SK-N-SH (cell line): Measurements from ENCODE around the gene KCTD11.

ENCODE experiments used
- CHD2 ChIP-seq: fragments of 150-350 bp; IDR thresholded peaks from 2 replicates; pipeline ENCODE4 v1.6.1; 2018; ENCODE audit warnings: low read length; ENCODE audit not compliant: partially characterized antibody
- CTCF ChIP-seq: fragments of 200-600 bp; sonication (generic); IDR thresholded peaks from 2 replicates; pipeline ENCODE4 v1.6.1; 2017; ENCODE audit warnings: antibody characterized with exemption, mild to moderate bottlenecking, moderate library complexity
- EZH2phosphoT487 ChIP-seq: fragments of 200-600 bp; sonication (generic); IDR thresholded peaks from 2 replicates; pipeline ENCODE4 v1.6.1; 2017; ENCODE audit warnings: low read depth, mixed run types, mild to moderate bottlenecking, antibody characterized with exemption, moderate library complexity, borderline replicate concordance
- MAX ChIP-seq: IDR thresholded peaks from 2 replicates; pipeline ENCODE4 v1.4.0; 2012; ENCODE audit warnings: low read depth
- POLR2AphosphoS5 ChIP-seq: IDR thresholded peaks from 2 replicates; pipeline ENCODE4 v1.6.1; 2012; ENCODE audit warnings: low read depth, low read length
- RCOR1 ChIP-seq: fragments of 150-350 bp; IDR thresholded peaks from 2 replicates; pipeline ENCODE4 v1.6.1; 2017; ENCODE audit warnings: antibody characterized with exemption, low read length
- SMC3 ChIP-seq: IDR thresholded peaks from 2 replicates; pipeline ENCODE4 v1.6.1; 2012; ENCODE audit warnings: low read depth, low read length, improper control_type of control experiment
- ZBTB33 ChIP-seq: IDR thresholded peaks from 2 replicates; pipeline ENCODE4 v1.4.0; 2012; ENCODE audit warnings: low read depth, borderline replicate concordance

GRCh38 chr17:7343250-7343649 is 8.7 kb upstream of the KCTD11 start:
- TF ChIP-seq RCOR1 (no peak), ZBTB33 (no peak), POLR2AphosphoS5 (no peak), MAX (no peak), CTCF (no peak), EZH2phosphoT487 (no peak), CHD2 (no peak), SMC3 (no peak)
